ENCODE measurements around the gene ADGRF1. TPM values are rescaled to one million over a fixed set of nuclear protein-coding genes. Genes with fewer than 3 reads are reported as not detected.

Gene ADGRF1
- total and polyA plus RNA-seq, 12 donors = not detected

- ATAC-seq (no peak), DNase-seq (no peak)
- no peaks in the 10 kb centered on the region for H3K4me1 ChIP-seq
- no peaks in the 10 kb centered on the region for H3K27me3 ChIP-seq
- intact Hi-C loops (cut with DNase I) = loop anchor here in 1 of 10 donors (10.0 kb wide), 1 partner anchor 108 kb away; no protein-coding TSS in a partner anchor
- H3K27ac ChIP-seq = no peak overlapping the region
- WGBS, 2 donors = 38 to 46% methylated on average over 1 of the region's 1 CpG
- no peak overlapping the region for H3K4me3 ChIP-seq
- no peaks in the 10 kb centered on the region for H3K9me3 ChIP-seq
- H3K36me3 ChIP-seq = no peaks in the 10 kb centered on the region
- TF ChIP-seq CTCF (IDR thresholded peaks at IDR 0.05) = no peak
These were observed 69.6 kb downstream of the ADGRF1 start for GRCh38 chr6:46972531-46972930.

- whole genome bisulfite sequencing, 2 donors = 50 to 60% methylated on average over 1 of the region's 1 CpG
- Histone ChIP-seq H3K27ac (no peak overlapping the region), H3K4me1 (peaks cover 0 to 15% (median 8%) of the 10 kb centered on the region in 9 donors)
These were observed 72.9 kb downstream of the ADGRF1 start for GRCh38 chr6:46969206-46969605.

GRCh38 chr6:46967826-46968349 lies 74.2 kb downstream of the ADGRF1 start:
- H3K9me3 ChIP-seq = no peaks in the 10 kb centered on the region
- peaks cover 0 to 28% (median 19%) of the 10 kb centered on the region in 9 donors for H3K4me1 ChIP-seq
- no peak for DNase-seq
- no peak for ATAC-seq
- H3K27ac ChIP-seq = no peak overlapping the region
- intact Hi-C loops (cut with DNase I) = no loop called here
- TF ChIP-seq CTCF (IDR thresholded peaks at IDR 0.05) = no peak
- no peaks in the 10 kb centered on the region for H3K36me3 ChIP-seq
- no peak overlapping the region for H3K4me3 ChIP-seq
- H3K27me3 ChIP-seq = no peaks in the 10 kb centered on the region

More at GRCh38 chr6:46969206-46969605, 72.9 kb downstream of the ADGRF1 start:
- Histone ChIP-seq H3K9me3 (no peaks in the 10 kb centered on the region), H3K4me3 (no peak overlapping the region), H3K36me3 (no peaks in the 10 kb centered on the region), H3K27me3 (no peaks in the 10 kb centered on the region)
- no peak for TF ChIP-seq CTCF (IDR thresholded peaks at IDR 0.05)
- intact Hi-C loops (cut with DNase I) = no loop called here
- ATAC-seq = no peak
- DNase-seq = no peak

- TF ChIP-seq CTCF (IDR thresholded peaks at IDR 0.05) = no peak
- intact Hi-C loops (cut with DNase I) = no loop called here
- no peaks in the 10 kb centered on the region for H3K36me3 ChIP-seq
- no peak for DNase-seq
- H3K4me1 ChIP-seq = peaks cover 0 to 37% (median 19%) of the 10 kb centered on the region in 9 donors
- peak overlapping the region in 3 of 10 donors; percentile 36 to 64 (median 57) for H3K27ac ChIP-seq
- WGBS, 2 donors = 55 to 61% methylated on average over 12 of the region's 12 CpGs
- peak in 2 of 8 donors; percentile 59 to 67 for ATAC-seq
- H3K4me3 ChIP-seq = no peak overlapping the region
- H3K27me3 ChIP-seq = no peaks in the 10 kb centered on the region
- H3K9me3 ChIP-seq = no peaks in the 10 kb centered on the region
These were observed 77.2 kb downstream of the ADGRF1 start for GRCh38 chr6:46964716-46965519.

Measured in heart right ventricle (tissue), 16 donors.